Tibial artery (tissue), 4 donors: ENCODE measurements around the gene CETN1.

ENCODE experiments used
- DNase-seq, 2 donors: peaks; one replicate each; pipeline ENCODE4 v3.0.0-alpha.2; 2019
- H3K27ac ChIP-seq, 2 donors: fragments of 200-600 bp; sonication (generic) in 1 of 2; 1 replicate in 1 of 2; 2 replicates in 1 of 2; pipeline ENCODE4 v1.5.1; 2018 to 2019; ENCODE audit warnings: mild to moderate bottlenecking in 1 of 2
- H3K27me3 ChIP-seq, 2 donors: fragments of 200-600 bp; sonication (generic) in 1 of 2; one replicate each; pipeline versions ENCODE4 v1.5.1 to v1.6.0; 2016 to 2019
- H3K36me3 ChIP-seq, 3 donors: fragments of 200-600 bp; sonication (generic) in 2 of 3; one replicate each; pipeline ENCODE4 v1.5.1; 2016 to 2019; ENCODE audit warnings: mild to moderate bottlenecking in 2 of 3
- H3K4me1 ChIP-seq, 4 donors: fragments of 200-600 bp; sonication (generic) in 2 of 4; 1 replicate in 3 of 4; 2 replicates in 1 of 4; pipeline ENCODE4 v1.5.1; 2016 to 2019
- H3K4me3 ChIP-seq, 2 donors: fragments of 200-600 bp; sonication (generic) in 1 of 2; 1 replicate in 1 of 2; 2 replicates in 1 of 2; pipeline ENCODE4 v1.5.1; 2018 to 2019; ENCODE audit warnings: mild to moderate bottlenecking in 2 of 2
- H3K9me3 ChIP-seq, 3 donors: fragments of 200-600 bp; sonication (generic) in 1 of 3; one replicate each; pipeline ENCODE4 v1.5.1; 2016 to 2019
- intact Hi-C: fragments of 100-400 bp; cut with DNase I; formaldehyde crosslinking; loops from one replicate; pipeline ENCODE4 v1.15.0; 2023; ENCODE audit warnings: low total_unique reads
- TF ChIP-seq, protein P1 (sequence below), 2 experiments: fragments of 200-600 bp in 1 of 2; fragments of 450-650 bp in 1 of 2; IDR thresholded peaks; one replicate each; pipeline ENCODE4 v1.5.1; 2017 to 2019; ENCODE audit warnings: antibody characterized with exemption in 2 of 2, mild to moderate bottlenecking in 1 of 2, moderate library complexity in 1 of 2

The CETN1 gene

DNA sequence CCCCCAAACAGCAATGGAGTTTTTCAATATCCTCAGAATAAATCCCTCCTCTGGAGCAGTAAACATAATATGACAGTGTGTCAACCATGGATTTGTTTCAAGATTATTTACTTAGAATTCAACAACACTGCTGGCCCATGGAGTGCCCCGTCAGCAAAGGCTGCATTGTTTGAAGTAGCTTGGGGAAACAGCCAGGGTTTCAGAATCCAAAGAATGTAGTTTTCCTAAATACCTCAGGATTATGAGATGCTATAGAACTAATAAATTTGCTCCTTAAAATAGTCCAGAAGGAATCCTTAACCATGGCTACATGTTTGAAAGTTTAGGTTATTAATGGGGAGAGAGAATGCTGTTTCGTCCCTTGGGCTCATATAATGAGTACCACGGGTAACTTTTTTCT, 13.1 kb upstream of the CETN1 start:
- intact Hi-C loops = no loop called here
- H3K4me1 ChIP-seq = no peaks in the 10 kb centered on the region
- no peak for DNase-seq
- H3K4me3 ChIP-seq = no peak overlapping the region
- no peak overlapping the region for H3K27ac ChIP-seq
- TF ChIP-seq, protein P1, sequence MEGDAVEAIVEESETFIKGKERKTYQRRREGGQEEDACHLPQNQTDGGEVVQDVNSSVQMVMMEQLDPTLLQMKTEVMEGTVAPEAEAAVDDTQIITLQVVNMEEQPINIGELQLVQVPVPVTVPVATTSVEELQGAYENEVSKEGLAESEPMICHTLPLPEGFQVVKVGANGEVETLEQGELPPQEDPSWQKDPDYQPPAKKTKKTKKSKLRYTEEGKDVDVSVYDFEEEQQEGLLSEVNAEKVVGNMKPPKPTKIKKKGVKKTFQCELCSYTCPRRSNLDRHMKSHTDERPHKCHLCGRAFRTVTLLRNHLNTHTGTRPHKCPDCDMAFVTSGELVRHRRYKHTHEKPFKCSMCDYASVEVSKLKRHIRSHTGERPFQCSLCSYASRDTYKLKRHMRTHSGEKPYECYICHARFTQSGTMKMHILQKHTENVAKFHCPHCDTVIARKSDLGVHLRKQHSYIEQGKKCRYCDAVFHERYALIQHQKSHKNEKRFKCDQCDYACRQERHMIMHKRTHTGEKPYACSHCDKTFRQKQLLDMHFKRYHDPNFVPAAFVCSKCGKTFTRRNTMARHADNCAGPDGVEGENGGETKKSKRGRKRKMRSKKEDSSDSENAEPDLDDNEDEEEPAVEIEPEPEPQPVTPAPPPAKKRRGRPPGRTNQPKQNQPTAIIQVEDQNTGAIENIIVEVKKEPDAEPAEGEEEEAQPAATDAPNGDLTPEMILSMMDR (IDR thresholded peaks at IDR 0.05) = no peak
- H3K36me3 ChIP-seq = no peaks in the 10 kb centered on the region
- no peaks in the 10 kb centered on the region for H3K9me3 ChIP-seq
- H3K27me3 ChIP-seq = no peaks in the 10 kb centered on the region

DNA sequence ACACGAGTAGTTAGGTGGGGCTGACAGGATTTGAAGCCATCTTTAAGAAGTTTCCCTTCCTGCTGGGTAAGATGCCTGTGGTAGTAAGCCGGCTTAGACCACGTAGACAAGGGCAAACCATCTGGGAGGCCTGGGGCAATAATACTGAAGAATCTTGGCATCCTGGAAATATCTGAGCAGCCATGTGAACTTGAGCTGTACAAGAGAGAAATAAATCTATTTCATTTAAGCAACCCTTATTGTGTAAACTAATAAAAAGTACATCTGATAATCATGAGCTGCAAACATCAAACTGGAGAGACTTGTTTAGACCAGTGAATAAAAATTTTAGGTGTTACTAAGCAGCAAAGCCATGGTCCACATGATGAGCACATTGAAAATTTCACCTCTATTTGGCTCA, 11.4 kb upstream of the CETN1 start:
- Histone ChIP-seq H3K4me3 (no peak overlapping the region), H3K27ac (no peak overlapping the region), H3K9me3 (no peaks in the 10 kb centered on the region), H3K4me1 (peaks cover 0 to 3% (median 2%) of the 10 kb centered on the region in 4 donors), H3K27me3 (no peaks in the 10 kb centered on the region), H3K36me3 (no peaks in the 10 kb centered on the region)
- no peak for DNase-seq
- intact Hi-C loops = no loop called here
- TF ChIP-seq, protein P1 (IDR thresholded peaks at IDR 0.05) = no peak

DNA sequence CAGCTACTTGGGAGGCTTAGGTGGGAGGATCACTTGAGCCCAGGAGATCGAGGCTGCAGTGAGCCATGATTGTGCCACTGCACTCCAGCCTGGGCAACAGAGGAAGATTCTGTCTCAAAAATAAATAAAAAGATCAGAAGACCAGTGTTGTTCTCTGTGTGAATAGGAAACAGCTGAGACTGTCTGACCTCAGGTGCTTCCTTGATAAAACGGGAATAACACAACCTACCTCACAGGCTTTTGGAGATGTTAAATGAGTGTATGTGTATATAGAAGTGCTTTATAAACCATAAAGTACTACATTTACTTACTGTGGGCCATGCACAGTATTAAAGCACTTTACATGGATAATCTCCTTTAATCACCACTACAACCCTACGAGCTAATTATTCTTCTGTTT, 9.9 kb upstream of the CETN1 start:
- DNase-seq = no peak
- intact Hi-C loops = no loop called here
- Histone ChIP-seq H3K4me3 (no peak overlapping the region), H3K36me3 (no peaks in the 10 kb centered on the region), H3K9me3 (no peaks in the 10 kb centered on the region), H3K4me1 (peaks cover 0 to 18% (median 7%) of the 10 kb centered on the region in 4 donors), H3K27me3 (no peaks in the 10 kb centered on the region), H3K27ac (no peak overlapping the region)
- TF ChIP-seq, protein P1 (IDR thresholded peaks at IDR 0.05) = no peak

DNA sequence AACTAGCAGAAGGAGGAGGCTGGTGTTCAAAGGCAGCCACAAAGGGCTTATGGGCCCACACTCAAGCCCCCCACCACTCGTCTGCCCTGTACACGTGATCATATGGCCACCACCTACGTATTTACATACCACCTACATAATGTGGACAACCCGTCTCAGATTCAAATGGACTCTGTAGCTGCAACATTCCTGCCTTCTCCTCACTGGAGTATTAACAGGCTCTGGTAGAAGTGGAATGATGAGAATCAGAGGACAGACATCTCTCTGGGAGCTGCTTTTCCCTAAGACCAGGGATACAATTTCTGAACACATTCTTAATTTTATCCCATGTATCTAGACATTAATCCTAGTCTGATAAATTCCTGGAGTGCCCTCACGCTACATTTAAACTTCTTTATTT, 9.5 kb upstream of the CETN1 start:
- intact Hi-C loops = no loop called here

DNA sequence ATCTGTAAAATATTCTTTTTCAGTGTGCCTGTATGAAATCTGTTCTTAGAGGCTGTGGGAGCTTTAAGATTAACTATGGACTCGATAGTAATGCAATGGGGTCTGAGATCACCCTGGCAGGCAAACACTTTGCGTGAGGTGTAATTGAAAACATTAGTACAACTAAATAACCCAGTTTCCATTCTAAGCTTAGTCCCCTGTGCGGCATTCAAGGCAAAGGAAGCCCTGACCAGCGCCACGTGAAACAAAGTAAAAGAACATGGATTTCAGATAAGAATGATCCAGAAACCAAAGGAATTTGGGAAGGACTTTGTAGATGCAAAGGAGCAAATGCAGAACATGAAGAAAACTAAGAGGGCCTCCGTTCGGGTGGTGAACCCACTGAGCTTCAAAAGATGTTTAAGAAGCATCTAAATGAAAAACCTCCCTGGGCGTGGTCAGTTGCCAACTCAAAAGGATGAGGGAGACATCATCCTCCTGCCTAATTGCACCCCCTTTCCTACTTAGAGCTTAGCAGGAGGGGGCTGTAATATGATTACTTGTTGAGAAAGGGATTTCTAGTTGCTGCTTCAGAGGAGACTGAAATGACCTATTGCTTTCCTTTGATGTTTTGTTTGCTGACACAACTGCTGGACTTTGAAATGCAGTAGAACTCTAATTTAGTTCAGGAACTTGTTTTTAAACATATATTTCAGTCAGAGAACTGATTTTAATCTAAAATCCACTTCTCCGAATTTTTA, 7.9 kb upstream of the CETN1 start:
- TF ChIP-seq, protein P1 (IDR thresholded peaks at IDR 0.05) = no peak
- H3K27ac ChIP-seq = no peak overlapping the region
- H3K4me1 ChIP-seq = peaks cover 0 to 26% (median 7%) of the 10 kb centered on the region in 4 donors
- no peak for DNase-seq
- no peak overlapping the region for H3K4me3 ChIP-seq
- intact Hi-C loops = no loop called here
- H3K9me3 ChIP-seq = no peaks in the 10 kb centered on the region
- no peaks in the 10 kb centered on the region for H3K27me3 ChIP-seq
- H3K36me3 ChIP-seq = no peaks in the 10 kb centered on the region

More for the DNA sequence above, 9.5 kb upstream of the CETN1 start:
- no peak for DNase-seq
- Histone ChIP-seq H3K9me3 (no peaks in the 10 kb centered on the region), H3K4me3 (no peak overlapping the region), H3K4me1 (peaks cover 0 to 23% (median 7%) of the 10 kb centered on the region in 4 donors), H3K36me3 (no peaks in the 10 kb centered on the region), H3K27ac (no peak overlapping the region), H3K27me3 (no peaks in the 10 kb centered on the region)
- TF ChIP-seq, protein P1 (IDR thresholded peaks at IDR 0.05) = no peak
